Stimulated activated CD4-positive, alpha-beta T cell treated with anti-CD3 and anti-CD28 coated beads, TNF-alpha, amount 100 ng/mL, for 4 hours (primary cell): ENCODE data around the gene SND1.

ENCODE experiments used
- DNase-seq, 3 experiments: peaks; one replicate each; pipeline ENCODE4 v3.0.0-alpha.2; 2020; ENCODE audit warnings: low read depth in 3 of 3

Gene SND1

GRCh38 chr7:127870231-127870907 lies 218.4 kb downstream of the SND1 start:
- no peak for DNase-seq

GRCh38 chr7:127871226-127871625 lies 219.2 kb downstream of the SND1 start:
- no peak for DNase-seq

- DNase-seq = no peak
These were observed 220.1 kb downstream of the SND1 start for GRCh38 chr7:127872122-127872521.

- DNase-seq = no peak
These were observed 221.2 kb downstream of the SND1 start for GRCh38 chr7:127873151-127873550.

- DNase-seq = no peak
These were observed 222.0 kb downstream of the SND1 start for GRCh38 chr7:127873715-127874636.

GRCh38 chr7:127874951-127875608 lies 223.1 kb downstream of the SND1 start:
- DNase-seq = no peak

GRCh38 chr7:127876393-127876792 lies 224.4 kb downstream of the SND1 start:
- no peak for DNase-seq

- no peak for DNase-seq
These were observed 226.0 kb downstream of the SND1 start for GRCh38 chr7:127877951-127878350.

GRCh38 chr7:127878791-127879190 lies 226.8 kb downstream of the SND1 start:
- DNase-seq = no peak

- no peak for DNase-seq
These were observed 227.4 kb downstream of the SND1 start for GRCh38 chr7:127879436-127879835.

GRCh38 chr7:127879942-127880341 lies 227.9 kb downstream of the SND1 start:
- DNase-seq = no peak

- no peak for DNase-seq
These were observed 228.5 kb downstream of the SND1 start for GRCh38 chr7:127880454-127880853.

- no peak for DNase-seq
These were observed 229.6 kb downstream of the SND1 start for GRCh38 chr7:127881564-127881963.

GRCh38 chr7:127882313-127882920 lies 230.4 kb downstream of the SND1 start:
- no peak for DNase-seq

- no peak for DNase-seq
These were observed 232.1 kb downstream of the SND1 start for GRCh38 chr7:127884066-127884559.

GRCh38 chr7:127885222-127885772 lies 233.3 kb downstream of the SND1 start:
- DNase-seq = no peak

GRCh38 chr7:127885843-127886242 lies 233.8 kb downstream of the SND1 start:
- DNase-seq = no peak

- DNase-seq = no peak
These were observed 234.3 kb downstream of the SND1 start for GRCh38 chr7:127886248-127886647.

- DNase-seq = no peak
These were observed 235.1 kb downstream of the SND1 start for GRCh38 chr7:127887096-127887495.

- DNase-seq = no peak
These were observed 235.6 kb downstream of the SND1 start for GRCh38 chr7:127887631-127888030.

GRCh38 chr7:127888411-127888810 lies 236.4 kb downstream of the SND1 start:
- DNase-seq = no peak

- no peak for DNase-seq
These were observed 236.8 kb downstream of the SND1 start for GRCh38 chr7:127888825-127889224.
